Body of pancreas (tissue), 4 donors: ENCODE data around the gene THOC5. TPM values are rescaled to one million over a fixed set of nuclear protein-coding genes. Genes with fewer than 3 reads are reported as not detected.

Source experiments
- ATAC-seq: fragments of 150-250 bp; one replicate; pipeline ENCODE4 v1.9.1; 2016
- DNase-seq, 4 donors: peaks; one replicate each; pipeline ENCODE4 v3.0.0-alpha.2; 2019
- H3K27ac ChIP-seq, 4 donors: fragments of 200-600 bp; sonication (generic); 1 replicate in 3 of 4; 2 replicates in 1 of 4; pipeline versions ENCODE4 v1.5.1 to v1.6.1; 2016 to 2019; ENCODE audit warnings: mild to moderate bottlenecking in 1 of 4, mixed read lengths in 1 of 4, moderate library complexity in 1 of 4
- H3K27me3 ChIP-seq, 2 donors: fragments of 200-600 bp; sonication (generic); one replicate each; pipeline ENCODE4 v1.6.0; 2016; ENCODE audit warnings: mild to moderate bottlenecking in 1 of 2
- H3K36me3 ChIP-seq, 2 donors: fragments of 200-600 bp; sonication (generic); replicated peaks in 1 of 2; 2 replicates each; pipeline ENCODE4 v1.5.1; 2016; ENCODE audit warnings: low read depth in 2 of 2; ENCODE audit not compliant: insufficient read depth in 1 of 2
- H3K4me1 ChIP-seq: fragments of 200-600 bp; sonication (generic); one replicate; pipeline ENCODE4 v1.6.0; 2016
- H3K4me3 ChIP-seq, 2 donors: fragments of 200-600 bp; sonication (generic); 1 replicate in 1 of 2; 2 replicates in 1 of 2; pipeline ENCODE4 v1.5.1; 2016 to 2019
- H3K9me3 ChIP-seq, 3 donors: fragments of 200-600 bp; sonication (generic); 1 replicate in 2 of 3; 2 replicates in 1 of 3; pipeline ENCODE4 v1.5.1; 2016
- CTCF ChIP-seq, 7 experiments: fragments of 450-650 bp in 4 of 7; fragments of 200-600 bp in 3 of 7; sonication (generic) in 3 of 7; IDR thresholded peaks; one replicate each; pipeline ENCODE4 v1.5.1; 2016 to 2019; ENCODE audit warnings: antibody characterized with exemption in 7 of 7
- POLR2A ChIP-seq, 3 donors: fragments of 450-650 bp; IDR thresholded peaks; one replicate each; pipeline ENCODE4 v1.6.1; 2016; ENCODE audit warnings: antibody characterized with exemption in 3 of 3, mild to moderate bottlenecking in 2 of 3
- WGBS, 2 donors: methylation state at CpG; one replicate each; pipeline ENCODE4 v1.1.5; 2017; 5-methylcytosine and 5-hydroxymethylcytosine counted together
- intact Hi-C: fragments of 100-400 bp; cut with DNase I; formaldehyde crosslinking; loops from one replicate; pipeline ENCODE4 v1.15.1; 2023
- total RNA-seq, 2 donors: library from RNA; depleted of rRNA; stranded (reverse); fragments of >200 nt; gene quantifications; one replicate each; pipeline ENCODE4 v1.1.0, GENCODE V29; 2016

The THOC5 gene
- total RNA-seq, 2 donors from 2014 or later: 20.0 to 29.0 TPM

DNA sequence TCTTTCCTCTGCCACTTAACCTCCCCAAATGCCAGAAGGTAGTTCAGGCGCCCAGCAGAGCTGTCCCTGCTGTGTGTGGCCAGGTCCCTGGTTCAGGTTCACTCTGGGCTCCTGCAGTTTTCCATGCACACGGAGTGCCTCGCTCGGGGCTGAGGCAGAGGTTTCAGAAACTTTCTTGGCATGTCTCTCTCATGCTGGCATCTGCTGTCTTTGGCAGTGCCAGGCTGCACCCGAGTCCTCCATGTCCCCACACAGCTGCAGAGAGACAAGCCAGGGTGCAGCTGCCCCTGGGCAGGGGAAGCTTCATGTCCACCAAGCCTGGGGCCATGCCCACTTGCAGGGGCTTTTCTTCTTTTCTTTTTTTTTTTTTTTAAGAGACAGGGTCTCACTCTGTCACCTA lies 80.6 kb downstream of the THOC5 start:
- intact Hi-C loops: no loop called here

GRCh38 chr22:29470159-29470855 lies 83.2 kb downstream of the THOC5 start:
- H3K27me3 ChIP-seq: peaks cover 0 to 11% of the 10 kb centered on the region in 2 donors
- peak; percentile 77 for ATAC-seq
- WGBS, 2 donors: 24% methylated on average over 28 to 54 of the region's 54 CpGs
- H3K4me3 ChIP-seq: no peak overlapping the region
- peak; percentile 63 to 71 (median 66) for DNase-seq
- intact Hi-C loops: no loop called here
- H3K36me3 ChIP-seq: no peaks in the 10 kb centered on the region
- peak; percentile 70 to 83 (median 75) for TF ChIP-seq CTCF (IDR thresholded peaks at IDR 0.05)
- no peak for TF ChIP-seq POLR2A (IDR thresholded peaks at IDR 0.05)
- no peaks in the 10 kb centered on the region for H3K9me3 ChIP-seq
- no peak overlapping the region for H3K27ac ChIP-seq
- peaks cover 8% of the 10 kb centered on the region for H3K4me1 ChIP-seq

More for the DNA sequence above, 80.6 kb downstream of the THOC5 start:
- Histone ChIP-seq H3K9me3 (no peaks in the 10 kb centered on the region), H3K4me1 (peaks cover 8% of the 10 kb centered on the region), H3K27ac (no peak overlapping the region), H3K4me3 (no peak overlapping the region), H3K36me3 (no peaks in the 10 kb centered on the region), H3K27me3 (peaks cover 0 to 11% of the 10 kb centered on the region in 2 donors)
- WGBS, 2 donors: 47 to 58% methylated on average over 4 to 5 of the region's 5 CpGs
- no peak for DNase-seq
- ATAC-seq: no peak
- no peak for TF ChIP-seq POLR2A (IDR thresholded peaks at IDR 0.05)
- no peak for TF ChIP-seq CTCF (IDR thresholded peaks at IDR 0.05)

- ATAC-seq (no peak), DNase-seq (peak in 1 of 4 donors; percentile 20)
- H3K4me3 ChIP-seq: no peak overlapping the region
- 50 to 58% methylated on average over 9 of the region's 9 CpGs for WGBS, 2 donors
- peaks cover 8% of the 10 kb centered on the region for H3K4me1 ChIP-seq
- no peak overlapping the region for H3K27ac ChIP-seq
- H3K36me3 ChIP-seq: no peaks in the 10 kb centered on the region
- intact Hi-C loops: no loop called here
- H3K9me3 ChIP-seq: no peaks in the 10 kb centered on the region
- H3K27me3 ChIP-seq: peaks cover 0 to 11% of the 10 kb centered on the region in 2 donors
- TF ChIP-seq POLR2A (IDR thresholded peaks at IDR 0.05) (no peak), CTCF (IDR thresholded peaks at IDR 0.05) (no peak)
Measured at GRCh38 chr22:29469755-29470154, 83.8 kb downstream of the THOC5 start.

- Histone ChIP-seq H3K4me1 (no peaks in the 10 kb centered on the region), H3K27ac (no peak overlapping the region), H3K27me3 (no peaks in the 10 kb centered on the region), H3K9me3 (no peaks in the 10 kb centered on the region), H3K36me3 (no peaks in the 10 kb centered on the region), H3K4me3 (no peak overlapping the region)
- TF ChIP-seq CTCF (IDR thresholded peaks at IDR 0.05): no peak
- no peak for TF ChIP-seq POLR2A (IDR thresholded peaks at IDR 0.05)
- intact Hi-C loops: no loop called here
- no peak for ATAC-seq
- no peak for DNase-seq
- 71 to 83% methylated on average over 2 to 7 of the region's 7 CpGs for WGBS, 2 donors
Measured at GRCh38 chr22:29464581-29464980, 89.0 kb downstream of the THOC5 start.

- intact Hi-C loops: no loop called here
- WGBS, 2 donors: 87 to 95% methylated on average over 7 of the region's 7 CpGs
- no peaks in the 10 kb centered on the region for H3K27me3 ChIP-seq
- H3K9me3 ChIP-seq: no peaks in the 10 kb centered on the region
- no peaks in the 10 kb centered on the region for H3K4me1 ChIP-seq
- H3K27ac ChIP-seq: no peak overlapping the region
- DNase-seq (no peak), ATAC-seq (no peak)
- no peak overlapping the region for H3K4me3 ChIP-seq
- H3K36me3 ChIP-seq: no peaks in the 10 kb centered on the region
- no peak for TF ChIP-seq POLR2A (IDR thresholded peaks at IDR 0.05)
- TF ChIP-seq CTCF (IDR thresholded peaks at IDR 0.05): no peak
Measured at GRCh38 chr22:29463629-29464028, 89.9 kb downstream of the THOC5 start.
